ENCODE results near the gene ZNF804B.

GRCh38 chr7:88951826-88952225, 192.3 kb downstream of the ZNF804B start:
- TF ChIP-seq CTCF (conservative IDR thresholded peaks at IDR 0.05; ENCODE audit: low read length), result no peak
- TF ChIP-seq EZH2phosphoT487 (IDR thresholded peaks at IDR 0.05; ENCODE audit: borderline replicate concordance, low read depth, low read length), result no peak

All from OCI-LY7 (cell line).